ENCODE data around the gene EYS.

EYS gene

GRCh38 chr6:64325093-64325492 lies 1381.9 kb downstream of the EYS start:
- DNase-seq (ENCODE audit: low read depth in 3 of 3): no peak

GRCh38 chr6:64310214-64310613 lies 1396.8 kb downstream of the EYS start:
- no peak for DNase-seq (ENCODE audit: low read depth in 3 of 3)

GRCh38 chr6:64301307-64302236 lies 1405.5 kb downstream of the EYS start:
- no peak for DNase-seq (ENCODE audit: low read depth in 3 of 3)

- no peak for DNase-seq (ENCODE audit: low read depth in 3 of 3)
Observed at GRCh38 chr6:64299176-64299575, 1407.8 kb downstream of the EYS start.

- no peak for DNase-seq (ENCODE audit: low read depth in 3 of 3)
Observed at GRCh38 chr6:64294034-64294433, 1413.0 kb downstream of the EYS start.

- DNase-seq (ENCODE audit: low read depth in 3 of 3): no peak
Observed at GRCh38 chr6:64293298-64293697, 1413.7 kb downstream of the EYS start.

GRCh38 chr6:64290867-64291266 lies 1416.2 kb downstream of the EYS start:
- DNase-seq (ENCODE audit: low read depth in 3 of 3): no peak

- DNase-seq (ENCODE audit: low read depth in 3 of 3): no peak
Observed at GRCh38 chr6:64289931-64290330, 1417.1 kb downstream of the EYS start.

- no peak for DNase-seq (ENCODE audit: low read depth in 3 of 3)
Observed at GRCh38 chr6:64288351-64288750, 1418.7 kb downstream of the EYS start.

GRCh38 chr6:64281167-64281566 lies 1425.9 kb downstream of the EYS start:
- DNase-seq (ENCODE audit: low read depth in 3 of 3): no peak

GRCh38 chr6:64280569-64280968 lies 1426.5 kb downstream of the EYS start:
- no peak for DNase-seq (ENCODE audit: low read depth in 3 of 3)

GRCh38 chr6:64270083-64270482 lies 1436.9 kb downstream of the EYS start:
- DNase-seq (ENCODE audit: low read depth in 3 of 3): no peak

- no peak for DNase-seq (ENCODE audit: low read depth in 3 of 3)
Observed at GRCh38 chr6:64266351-64266821, 1440.6 kb downstream of the EYS start.

GRCh38 chr6:64263778-64264177 lies 1443.2 kb downstream of the EYS start:
- DNase-seq (ENCODE audit: low read depth in 3 of 3): no peak

GRCh38 chr6:64259372-64259771 lies 1447.7 kb downstream of the EYS start:
- DNase-seq (ENCODE audit: low read depth in 3 of 3): no peak

- no peak for DNase-seq (ENCODE audit: low read depth in 3 of 3)
Observed at GRCh38 chr6:64258752-64259151, 1448.3 kb downstream of the EYS start.

GRCh38 chr6:64258302-64258701 lies 1448.7 kb downstream of the EYS start:
- DNase-seq (ENCODE audit: low read depth in 3 of 3): no peak

- no peak for DNase-seq (ENCODE audit: low read depth in 3 of 3)
Observed at GRCh38 chr6:64257586-64257985, 1449.4 kb downstream of the EYS start.

- no peak for DNase-seq (ENCODE audit: low read depth in 3 of 3)
Observed at GRCh38 chr6:64256483-64256882, 1450.5 kb downstream of the EYS start.

- DNase-seq (ENCODE audit: low read depth in 3 of 3): no peak
Observed at GRCh38 chr6:64255000-64255399, 1452.0 kb downstream of the EYS start.

GRCh38 chr6:64254558-64254957 lies 1452.5 kb downstream of the EYS start:
- no peak for DNase-seq (ENCODE audit: low read depth in 3 of 3)

- DNase-seq (ENCODE audit: low read depth in 3 of 3): no peak
Observed at GRCh38 chr6:64252256-64252655, 1454.8 kb downstream of the EYS start.

- no peak for DNase-seq (ENCODE audit: low read depth in 3 of 3)
Observed at GRCh38 chr6:64250126-64250525, 1456.9 kb downstream of the EYS start.

GRCh38 chr6:64249115-64249514 lies 1457.9 kb downstream of the EYS start:
- no peak for DNase-seq (ENCODE audit: low read depth in 3 of 3)

Data from stimulated activated CD4-positive, alpha-beta T cell treated with anti-CD3 and anti-CD28 coated beads, TNF-alpha, amount 100 ng/mL, for 24 hours (primary cell).